Lung (tissue), 12 donors: Measurements from ENCODE around the gene TMEM248. TPM values are rescaled to one million over a fixed set of nuclear protein-coding genes. Genes with fewer than 3 reads are reported as not detected.
"Not testable (repeated sequence)": the region's sequence is repeated elsewhere in the genome, so short reads cannot be mapped to it uniquely, and the experiment has no call there.

Experiments used
- ATAC-seq: fragments of 200-7000 bp; cut with Tn5 transposase; one replicate; pipeline ENCODE4 v1.9.1; 2020; ENCODE audit warnings: moderate number of reproducible peaks; ENCODE audit not compliant: insufficient read depth, low FRiP score
- DNase-seq, 3 donors: peaks; one replicate each; pipeline ENCODE4 v3.0.0-alpha.2; 2013 to 2017
- H3K27ac ChIP-seq, 2 donors: one replicate each; pipeline ENCODE4 v1.5.1; 2013; ENCODE audit warnings: mild to moderate bottlenecking in 2 of 2, moderate library complexity in 2 of 2, control low read depth in 1 of 2, inconsistent platforms in 1 of 2, low read depth in 1 of 2, low read length in 1 of 2
- H3K27me3 ChIP-seq, 3 donors: one replicate each; pipeline ENCODE4 v1.5.1; 2013; ENCODE audit warnings: low read length in 2 of 3; ENCODE audit not compliant: control insufficient read depth in 3 of 3, insufficient read depth in 3 of 3
- H3K36me3 ChIP-seq, 4 donors: one replicate each; pipeline ENCODE4 v1.5.1; 2013; ENCODE audit warnings: low read length in 4 of 4, mild to moderate bottlenecking in 1 of 4, moderate library complexity in 1 of 4; ENCODE audit not compliant: control insufficient read depth in 4 of 4, insufficient read depth in 4 of 4
- H3K4me1 ChIP-seq, 5 donors: one replicate each; pipeline ENCODE4 v1.5.1; 2013; ENCODE audit warnings: low read length in 5 of 5, mild to moderate bottlenecking in 2 of 5, moderate library complexity in 1 of 5; ENCODE audit not compliant: control insufficient read depth in 5 of 5, insufficient read depth in 5 of 5
- H3K4me3 ChIP-seq: one replicate; pipeline ENCODE4 v1.5.1; 2013; ENCODE audit warnings: mild to moderate bottlenecking, control low read depth, moderate library complexity
- H3K9ac ChIP-seq, 2 donors: one replicate each; pipeline ENCODE4 v1.5.1; 2013; ENCODE audit warnings: low read length in 2 of 2, control low read depth in 1 of 2; ENCODE audit not compliant: insufficient read depth in 1 of 2
- H3K9me3 ChIP-seq, 4 donors: one replicate each; pipeline ENCODE4 v1.5.1; 2013; ENCODE audit warnings: low read length in 3 of 4, mild to moderate bottlenecking in 1 of 4, moderate library complexity in 1 of 4; ENCODE audit not compliant: control insufficient read depth in 4 of 4, insufficient read depth in 3 of 4
- WGBS, 2 donors: extraction: QIAGEN DNeasy Blood & Tissue Kit; methylation state at CpG; one replicate each; pipeline ENCODE4 v1.1.7; 2013; 5-methylcytosine and 5-hydroxymethylcytosine counted together
- polyA plus RNA-seq, 2 donors: library from polyadenylated mRNA; stranded (reverse); fragments of 200-250 nt; gene quantifications; one replicate each; pipeline ENCODE4 v1.2.1, GENCODE V29; 2013
- total RNA-seq, 2 donors: library from RNA; depleted of rRNA in 1 of 2; stranded (reverse); fragments of >200 nt in 1 of 2; gene quantifications; one replicate each; pipeline ENCODE4 v1.2.1, GENCODE V29; 2014 to 2021
- TF ChIP-seq, protein P1 (sequence below): IDR thresholded peaks from 2 replicates; pipeline ENCODE4 v1.5.1; 2012; ENCODE audit warnings: mild to moderate bottlenecking; ENCODE audit errors: control extremely low read depth, extremely low read depth
- donor health status: control.
- donor health status: control.
- donor health status: Bipolar disorder and iron deficiency.
- donor health status: healthy.
- donor health status: DM: yes; HTN: yes; CAD: no.

TMEM248 gene
- total and polyA plus RNA-seq, 4 donors, result 46.0 to 114 (median 63.1) TPM

DNA sequence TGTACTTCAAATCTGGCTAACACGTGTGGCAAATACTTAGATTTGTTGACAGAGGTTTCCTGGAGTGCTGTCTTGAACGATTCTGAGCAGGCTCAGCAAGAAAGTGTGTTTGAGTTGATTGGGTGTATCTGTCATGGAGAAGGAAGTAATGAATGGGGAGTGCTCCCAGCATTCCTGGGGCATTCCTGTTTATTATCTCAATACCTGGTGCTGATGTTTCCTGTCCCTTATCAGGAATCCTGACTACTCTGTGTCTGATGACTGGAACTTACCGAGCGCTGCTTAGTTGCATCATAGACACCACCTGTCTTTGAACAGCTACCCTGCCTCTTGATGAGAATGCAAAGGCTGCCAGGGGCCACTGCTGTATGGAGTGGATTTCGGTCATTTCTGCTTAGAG is 41.0 kb upstream of the TMEM248 start:
- Histone ChIP-seq H3K27me3 (no peaks in the 10 kb centered on the region), H3K9me3 (no peaks in the 10 kb centered on the region), H3K4me1 (peaks cover 0 to 2% (median 0%) of the 10 kb centered on the region in 5 donors), H3K36me3 (no peaks in the 10 kb centered on the region), H3K9ac (no peak overlapping the region), H3K4me3 (no peak overlapping the region), H3K27ac (peak overlapping the region in 1 of 2 donors; percentile 53)
- TF ChIP-seq, protein P1, sequence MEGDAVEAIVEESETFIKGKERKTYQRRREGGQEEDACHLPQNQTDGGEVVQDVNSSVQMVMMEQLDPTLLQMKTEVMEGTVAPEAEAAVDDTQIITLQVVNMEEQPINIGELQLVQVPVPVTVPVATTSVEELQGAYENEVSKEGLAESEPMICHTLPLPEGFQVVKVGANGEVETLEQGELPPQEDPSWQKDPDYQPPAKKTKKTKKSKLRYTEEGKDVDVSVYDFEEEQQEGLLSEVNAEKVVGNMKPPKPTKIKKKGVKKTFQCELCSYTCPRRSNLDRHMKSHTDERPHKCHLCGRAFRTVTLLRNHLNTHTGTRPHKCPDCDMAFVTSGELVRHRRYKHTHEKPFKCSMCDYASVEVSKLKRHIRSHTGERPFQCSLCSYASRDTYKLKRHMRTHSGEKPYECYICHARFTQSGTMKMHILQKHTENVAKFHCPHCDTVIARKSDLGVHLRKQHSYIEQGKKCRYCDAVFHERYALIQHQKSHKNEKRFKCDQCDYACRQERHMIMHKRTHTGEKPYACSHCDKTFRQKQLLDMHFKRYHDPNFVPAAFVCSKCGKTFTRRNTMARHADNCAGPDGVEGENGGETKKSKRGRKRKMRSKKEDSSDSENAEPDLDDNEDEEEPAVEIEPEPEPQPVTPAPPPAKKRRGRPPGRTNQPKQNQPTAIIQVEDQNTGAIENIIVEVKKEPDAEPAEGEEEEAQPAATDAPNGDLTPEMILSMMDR, result no peak
- ATAC-seq (peak; percentile 81), DNase-seq (no peak)
- 32 to 62% methylated on average over 5 of the region's 5 CpGs for WGBS, 2 donors

DNA sequence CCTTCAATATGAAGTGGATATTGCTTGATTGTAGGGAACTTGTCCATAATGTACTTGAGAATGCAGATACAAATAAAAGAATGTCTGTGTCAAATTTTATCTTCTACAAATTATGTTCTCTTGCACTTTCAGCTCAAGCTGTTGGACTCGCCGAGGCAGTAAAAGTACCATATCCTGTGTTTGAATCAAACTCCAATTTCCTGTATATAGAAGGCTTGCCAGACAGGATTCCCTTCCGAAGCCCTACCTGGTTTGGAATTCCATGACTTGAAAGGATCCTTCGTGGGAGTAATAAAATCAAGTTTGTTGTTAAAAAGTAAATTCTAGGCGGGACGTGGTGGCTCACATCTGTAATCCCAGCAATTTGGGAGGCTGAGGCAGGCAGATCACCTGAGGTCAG is 40.4 kb upstream of the TMEM248 start:
- H3K9me3 ChIP-seq, H3K4me1 ChIP-seq, H3K36me3 ChIP-seq, ATAC-seq, DNase-seq, H3K27me3 ChIP-seq, H3K4me3 ChIP-seq, H3K27ac ChIP-seq, H3K9ac ChIP-seq: not testable (repeated sequence)
- WGBS, 2 donors, result 65 to 81% methylated on average over 6 of the region's 6 CpGs

DNA sequence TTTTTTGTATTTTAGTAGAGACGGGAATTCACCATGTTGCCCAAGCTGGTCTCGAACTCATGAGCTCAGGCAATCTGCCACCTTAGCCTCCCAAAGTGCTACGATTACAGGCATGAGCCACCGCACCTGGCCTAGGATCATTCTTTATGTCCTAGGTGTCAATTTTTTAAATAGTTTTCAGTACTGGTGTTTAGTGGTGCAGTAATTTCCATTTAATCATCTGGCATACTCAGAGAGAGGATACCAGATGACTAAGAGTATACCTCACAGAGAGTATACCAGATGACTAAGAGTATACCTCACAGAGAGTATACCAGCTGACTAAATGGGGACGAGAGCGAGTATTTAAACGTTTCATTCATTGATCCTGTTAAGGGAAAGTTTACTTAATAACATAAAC is 37.3 kb upstream of the TMEM248 start:
- H3K27ac ChIP-seq, result no peak overlapping the region
- WGBS, 2 donors, result 90 to 94% methylated on average over 7 of the region's 7 CpGs
- H3K4me1 ChIP-seq, result peaks cover 0 to 2% (median 0%) of the 10 kb centered on the region in 5 donors
- no peaks in the 10 kb centered on the region for H3K9me3 ChIP-seq
- no peaks in the 10 kb centered on the region for H3K27me3 ChIP-seq
- TF ChIP-seq, protein P1, result no peak
- ATAC-seq, result no peak
- no peak for DNase-seq
- no peaks in the 10 kb centered on the region for H3K36me3 ChIP-seq
- no peak overlapping the region for H3K4me3 ChIP-seq
- H3K9ac ChIP-seq, result no peak overlapping the region

DNA sequence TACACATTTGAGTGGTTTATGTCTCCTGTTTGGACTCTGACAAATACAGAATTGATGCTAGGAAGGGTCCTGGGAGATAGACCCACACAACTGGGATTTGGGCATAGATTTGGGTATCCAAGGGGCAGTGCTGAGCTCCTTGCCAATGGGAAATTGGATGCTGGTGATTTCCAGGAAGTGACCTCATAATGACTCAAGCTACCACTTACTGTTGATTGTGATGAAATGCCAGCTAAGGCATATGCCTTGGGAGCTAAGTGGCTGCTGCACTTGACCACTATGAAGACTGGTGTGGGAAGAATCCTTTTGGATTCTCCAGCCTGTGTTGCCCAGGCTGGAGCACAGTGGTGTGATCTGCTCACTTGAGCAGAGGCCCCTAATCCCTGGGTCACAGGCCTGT is 36.5 kb upstream of the TMEM248 start:
- H3K27ac ChIP-seq, ATAC-seq, DNase-seq, H3K4me3 ChIP-seq, H3K4me1 ChIP-seq, H3K9me3 ChIP-seq, H3K9ac ChIP-seq, H3K36me3 ChIP-seq, H3K27me3 ChIP-seq: not testable (repeated sequence)

DNA sequence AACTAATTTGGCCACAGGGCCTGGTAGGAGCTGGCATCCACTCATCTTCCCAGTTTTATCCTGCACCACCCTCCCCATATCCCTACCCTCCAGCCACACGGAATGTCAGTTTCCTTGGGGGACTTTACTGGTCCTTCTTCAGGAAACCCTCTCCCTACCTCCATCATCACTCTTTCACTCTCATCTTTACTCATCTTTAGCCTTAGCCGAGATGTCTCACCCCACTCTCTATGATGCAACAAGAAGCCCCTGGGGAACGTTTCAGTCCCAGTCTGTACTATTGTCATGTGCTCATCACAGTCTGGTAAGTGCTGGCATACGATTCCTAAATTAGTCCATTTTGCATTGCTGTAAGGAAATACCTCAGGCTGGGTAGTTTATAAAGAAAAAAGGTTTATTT is 34.9 kb upstream of the TMEM248 start:
- Histone ChIP-seq H3K4me1 (no peaks in the 10 kb centered on the region), H3K9ac (no peak overlapping the region), H3K36me3 (no peaks in the 10 kb centered on the region), H3K9me3 (no peaks in the 10 kb centered on the region), H3K27me3 (no peaks in the 10 kb centered on the region), H3K4me3 (no peak overlapping the region), H3K27ac (no peak overlapping the region)
- WGBS, 2 donors, result 86 to 90% methylated on average over 4 of the region's 4 CpGs
- ATAC-seq (no peak), DNase-seq (no peak)
- TF ChIP-seq, protein P1, result no peak

DNA sequence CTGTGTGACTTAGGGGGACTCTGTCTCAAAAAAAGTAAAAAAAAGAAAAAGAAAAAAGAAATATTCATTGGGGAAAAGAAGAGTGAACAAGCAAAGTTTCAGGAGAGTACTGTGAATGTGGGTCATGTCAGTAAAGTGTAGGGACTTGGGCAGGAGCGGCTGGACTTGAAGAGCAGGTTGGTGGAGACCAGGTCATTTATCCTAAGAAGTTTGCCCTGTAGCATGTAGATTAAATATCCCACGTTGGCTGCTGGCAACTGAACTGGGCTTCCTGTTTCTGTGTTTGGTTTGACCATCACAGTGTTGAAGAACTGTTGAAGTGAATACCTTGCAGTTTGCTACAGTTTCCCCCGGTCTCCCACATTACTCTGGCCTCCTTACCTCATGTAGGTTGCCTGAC is 32.8 kb upstream of the TMEM248 start:
- not testable (repeated sequence) for DNase-seq, H3K4me3 ChIP-seq, H3K27me3 ChIP-seq, H3K36me3 ChIP-seq, H3K27ac ChIP-seq, H3K9ac ChIP-seq, H3K9me3 ChIP-seq, H3K4me1 ChIP-seq, ATAC-seq
- 71 to 77% methylated on average over 3 of the region's 3 CpGs for WGBS, 2 donors
